GM19455 (cell line): ENCODE data around the gene MAPK13.
"Not testable (repeated sequence)": the region's sequence is repeated elsewhere in the genome, so short reads cannot be mapped to it uniquely, and the experiment has no call there.

Experiments
- ATAC-seq: cut with Tn5 transposase; IDR thresholded peaks from one replicate; pipeline ENCODE4 v1.9.1; 2021; ENCODE audit not compliant: unreplicated experiment

Gene MAPK13

DNA sequence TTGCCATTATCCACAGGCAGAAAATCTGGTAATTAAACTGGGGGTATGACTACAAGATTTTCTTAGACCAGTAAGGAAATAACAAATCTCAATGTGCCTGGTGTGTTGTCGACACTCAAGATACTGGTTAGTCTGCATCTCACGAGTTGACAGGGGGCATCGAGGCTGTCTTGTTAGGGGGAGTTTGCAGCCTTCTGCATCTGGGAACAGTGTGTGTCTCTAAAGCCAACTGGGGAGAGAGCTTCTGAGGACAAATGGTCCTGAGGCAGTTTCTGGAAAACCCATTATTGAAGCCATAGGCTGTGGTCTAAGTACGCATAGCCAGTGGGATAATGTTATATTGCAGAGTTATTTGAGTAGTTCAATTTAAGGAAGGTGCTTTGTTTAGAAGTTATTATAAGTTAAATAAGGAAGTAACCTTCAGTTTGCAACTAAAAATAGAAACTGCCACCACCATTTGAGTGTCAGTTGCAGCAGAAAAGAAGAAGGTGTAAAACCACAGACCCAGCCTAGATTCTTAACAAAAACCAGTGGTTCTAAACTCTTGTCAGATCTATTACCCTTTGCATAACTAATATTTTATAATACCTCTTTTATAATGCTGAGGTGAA, 15.4 kb upstream of the MAPK13 start:
- no peak for ATAC-seq

DNA sequence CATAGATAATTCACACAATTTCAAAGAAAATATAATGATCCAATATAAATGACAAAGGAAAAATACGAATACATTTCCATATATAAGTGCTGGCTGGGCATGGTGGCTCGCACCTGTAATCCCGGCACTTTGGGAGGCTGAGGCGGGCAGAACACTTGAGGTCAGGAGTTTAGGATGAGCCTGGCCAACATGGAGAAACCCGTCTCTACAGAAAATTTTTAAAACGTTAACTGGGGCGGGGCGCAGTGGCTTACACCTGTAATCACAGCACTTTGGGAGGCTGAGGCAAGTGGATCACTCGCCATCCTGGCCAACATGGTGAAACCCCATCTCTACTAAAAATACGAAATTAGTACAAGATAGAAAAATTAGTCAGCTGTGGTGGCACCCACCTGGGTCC, 14.9 kb upstream of the MAPK13 start:
- no peak for ATAC-seq

DNA sequence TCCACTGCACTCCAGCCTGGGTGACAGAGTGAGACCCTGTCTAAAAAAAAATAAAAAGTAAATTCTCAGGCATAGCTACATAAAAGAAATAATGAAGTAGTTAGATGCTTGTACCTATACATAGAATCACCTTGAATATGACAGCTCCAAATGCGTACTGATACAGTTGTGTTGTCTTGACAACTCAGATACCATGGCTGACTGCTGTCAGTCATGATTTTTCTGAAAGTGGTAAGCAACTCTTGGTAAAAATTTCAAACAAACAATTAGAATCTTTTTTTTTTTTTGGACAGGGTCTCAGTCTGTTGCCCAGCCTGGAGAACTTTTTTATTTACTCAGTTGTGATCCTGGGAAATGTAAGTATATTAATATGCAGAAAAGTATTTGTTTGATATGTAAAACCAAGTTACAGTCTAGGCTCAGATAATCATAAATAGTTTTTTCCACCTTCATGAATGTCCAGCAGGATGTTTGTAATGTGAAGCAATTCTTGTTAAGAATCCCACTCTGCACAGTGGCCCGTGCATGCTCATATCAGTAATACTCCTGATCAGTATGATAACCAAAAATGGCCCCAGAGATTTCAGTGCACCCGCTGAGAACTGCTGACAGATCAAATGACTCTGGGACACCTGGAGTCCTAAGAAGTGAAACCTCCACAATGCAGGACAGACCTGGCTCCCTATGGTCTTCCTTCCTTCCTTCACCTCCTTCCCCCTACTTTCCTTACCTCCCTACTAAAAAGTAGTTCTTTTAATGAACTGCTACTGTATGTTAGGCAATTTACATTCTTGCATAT, 14.0 kb upstream of the MAPK13 start:
- no peak for ATAC-seq

DNA sequence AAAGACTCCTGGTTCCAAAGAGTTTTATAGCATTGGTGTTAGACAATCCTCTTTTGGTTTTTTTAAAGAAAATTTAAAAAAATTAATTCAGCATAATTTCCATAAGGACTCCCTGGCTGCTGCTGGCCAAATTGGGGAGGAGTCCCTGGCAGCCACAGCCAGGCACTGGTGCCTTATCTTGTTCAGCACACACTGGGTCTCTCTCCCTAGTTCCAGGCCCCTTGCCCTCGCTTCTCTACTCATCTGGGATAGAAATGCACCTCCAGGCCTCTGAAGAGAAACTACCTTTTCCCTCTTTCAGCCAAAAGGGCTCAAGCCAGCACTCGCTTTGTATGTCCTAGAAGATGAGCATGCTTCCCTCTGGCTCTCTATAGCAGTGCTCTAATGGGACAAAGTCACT, 13.4 kb upstream of the MAPK13 start:
- ATAC-seq: no peak

DNA sequence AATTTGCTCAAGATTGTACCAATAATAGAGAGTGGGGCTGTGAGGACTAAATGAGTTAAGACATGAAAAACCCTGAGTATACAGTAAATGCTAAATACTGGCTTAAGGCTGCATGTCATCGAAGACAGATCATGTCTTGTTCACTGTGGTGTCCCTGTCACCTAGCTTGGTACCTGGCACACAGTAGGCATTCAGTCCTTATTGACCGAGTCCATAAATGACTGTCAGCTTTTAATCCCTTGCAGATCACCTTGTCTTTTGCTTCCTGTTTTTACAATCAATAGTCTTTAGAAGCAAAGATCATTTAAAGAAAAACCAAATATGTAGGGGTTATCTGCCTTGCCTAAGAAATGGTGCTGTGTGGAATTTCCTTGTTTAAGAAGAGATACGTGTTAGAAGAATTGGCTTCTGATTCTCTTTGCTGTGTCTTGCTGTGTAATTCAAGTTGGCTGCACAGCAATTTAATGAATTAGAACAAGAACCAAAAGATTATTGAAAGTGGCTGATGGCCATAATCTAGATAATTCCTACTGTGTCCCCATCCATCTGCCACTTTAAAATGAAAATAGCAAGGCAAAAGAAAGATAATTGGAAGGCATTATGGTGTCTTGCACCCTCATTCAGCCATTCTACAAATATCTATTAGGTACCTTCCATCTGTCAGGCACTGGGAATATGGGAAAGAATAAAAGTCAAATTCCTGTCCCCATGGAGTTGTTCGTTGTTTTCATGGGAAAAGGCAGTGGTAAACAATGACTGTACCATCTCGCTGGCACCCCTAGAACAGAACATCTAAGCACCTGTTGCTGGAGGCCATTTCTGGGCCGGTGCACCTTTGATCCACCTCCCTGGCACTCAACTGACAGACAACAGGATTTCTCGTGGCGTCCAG, 12.4 kb upstream of the MAPK13 start:
- ATAC-seq: no peak

DNA sequence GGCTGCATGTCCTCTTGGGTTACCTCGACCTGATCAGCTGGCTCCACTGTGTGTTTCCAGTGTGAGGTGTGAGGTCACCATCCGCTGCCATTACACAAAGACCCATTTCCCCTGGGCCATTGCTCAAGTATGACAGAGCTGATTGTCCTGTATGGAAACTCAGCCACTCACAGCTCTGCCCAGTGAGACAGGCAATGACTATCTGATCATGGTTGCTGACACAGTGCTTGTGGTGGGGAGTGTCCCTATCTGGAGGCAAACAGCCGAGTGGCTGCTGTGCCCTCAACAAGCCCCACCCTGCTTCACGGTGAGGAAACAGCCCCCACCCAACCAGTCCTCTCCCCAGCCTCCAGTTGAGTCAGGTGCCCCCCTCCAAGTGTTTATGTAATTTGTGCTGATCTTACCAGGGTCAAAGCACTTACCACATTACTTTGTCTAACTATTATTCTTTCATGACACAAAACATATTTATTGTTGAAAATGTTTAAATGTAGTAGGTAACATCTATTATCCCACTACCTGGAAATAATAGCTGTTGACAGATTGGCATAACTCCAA, 11.7 kb upstream of the MAPK13 start:
- no peak for ATAC-seq

GRCh38 chr6:36119209-36119608, 11.1 kb upstream of the MAPK13 start:
- ATAC-seq: no peak

DNA sequence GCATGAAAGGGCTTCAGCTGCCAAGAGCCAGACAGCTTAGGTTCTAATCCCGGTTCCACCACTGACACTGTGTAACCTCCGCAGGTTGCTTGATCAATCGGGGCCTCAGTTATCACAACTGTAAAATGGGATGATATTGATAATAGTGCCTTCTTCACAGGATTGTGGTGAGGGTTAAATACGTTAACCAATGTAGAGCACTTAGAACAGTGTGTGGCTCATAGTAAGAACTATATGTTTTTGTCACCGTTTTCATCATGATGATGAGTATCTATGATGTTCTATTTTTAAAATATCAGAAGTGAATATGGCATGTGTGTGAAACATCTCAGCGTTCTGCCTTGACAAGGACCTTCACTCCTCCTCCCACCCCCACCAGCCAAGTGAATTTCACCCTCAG, 10.3 kb upstream of the MAPK13 start:
- ATAC-seq: no peak

GRCh38 chr6:36120539-36120938, 9.8 kb upstream of the MAPK13 start:
- no peak for ATAC-seq

DNA sequence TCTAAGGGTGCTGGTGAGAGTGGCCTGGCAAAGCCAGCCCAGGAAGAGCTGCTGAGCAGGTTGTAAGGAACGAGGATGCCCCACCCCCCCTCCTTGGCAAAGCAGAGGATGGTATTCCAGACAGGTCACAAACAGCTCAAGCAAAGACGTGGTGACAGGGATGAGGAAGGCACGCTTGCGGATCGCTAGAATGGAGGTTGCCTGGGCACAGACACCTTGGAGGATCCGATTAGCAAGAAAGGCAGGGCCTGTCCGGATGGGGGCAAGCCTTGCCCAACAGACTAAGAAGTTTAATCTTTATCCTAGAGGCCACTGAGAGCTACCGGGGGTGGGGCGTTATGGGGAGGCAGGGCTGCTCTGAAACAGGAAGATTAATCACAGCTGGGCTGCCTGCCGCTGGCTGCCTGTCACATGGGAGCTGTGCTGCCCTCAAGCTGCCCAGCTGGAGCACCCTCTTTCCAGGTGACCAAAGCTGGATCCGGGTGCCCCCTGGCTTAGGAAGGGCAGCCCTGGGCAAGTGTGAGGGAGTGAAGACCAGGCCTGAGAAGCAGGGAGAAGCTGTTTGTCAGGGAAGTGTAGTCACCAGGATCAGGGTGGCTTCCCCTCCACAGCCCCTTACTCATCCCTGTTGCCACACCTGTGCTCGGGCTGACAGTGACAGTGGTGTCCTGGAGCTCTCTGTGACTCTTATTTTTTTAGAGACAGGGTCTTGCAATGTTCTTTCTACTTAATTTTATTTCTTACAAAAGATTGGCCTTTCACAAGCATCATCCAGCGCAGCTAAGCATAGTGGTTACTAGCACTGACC, 9.1 kb upstream of the MAPK13 start:
- ATAC-seq: no peak

GRCh38 chr6:36121787-36122494, 8.4 kb upstream of the MAPK13 start:
- ATAC-seq: no peak

DNA sequence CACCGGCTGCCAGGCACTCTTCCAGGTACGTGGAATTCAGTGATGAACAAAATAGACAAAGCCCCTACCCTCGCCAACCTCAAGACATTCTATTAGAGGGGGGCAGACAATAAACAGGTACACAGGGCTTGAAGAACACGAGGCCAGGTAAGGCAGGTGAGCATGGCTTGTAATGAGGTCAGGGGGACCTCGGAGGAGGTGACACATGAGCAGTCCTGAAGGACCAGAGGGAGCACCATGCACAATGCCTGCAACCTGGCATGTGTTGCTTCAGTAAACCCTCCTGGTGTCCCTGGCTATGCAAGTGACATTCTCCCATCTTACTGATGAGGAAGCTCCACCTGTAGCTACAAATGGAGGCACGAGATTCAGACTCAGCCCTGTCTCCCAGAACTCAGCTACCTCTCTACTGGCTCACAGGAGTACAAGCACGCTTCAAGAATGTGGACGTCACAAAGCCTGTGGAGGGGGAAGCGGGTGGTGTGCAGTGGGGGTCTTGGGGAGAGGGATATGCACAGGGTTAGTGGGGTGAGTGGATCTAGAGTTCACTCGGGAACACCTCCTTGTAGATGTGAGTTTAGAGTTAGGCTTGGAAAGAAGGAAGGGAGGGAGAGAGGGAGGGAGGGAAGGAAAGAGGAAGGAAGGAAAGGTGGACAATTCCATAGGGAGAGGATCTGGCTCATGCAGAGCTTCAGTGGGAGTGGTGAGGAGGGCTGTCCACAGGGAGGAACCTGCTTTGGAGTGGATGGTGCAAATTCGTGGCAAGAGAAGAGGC, 7.6 kb upstream of the MAPK13 start:
- ATAC-seq: no peak

DNA sequence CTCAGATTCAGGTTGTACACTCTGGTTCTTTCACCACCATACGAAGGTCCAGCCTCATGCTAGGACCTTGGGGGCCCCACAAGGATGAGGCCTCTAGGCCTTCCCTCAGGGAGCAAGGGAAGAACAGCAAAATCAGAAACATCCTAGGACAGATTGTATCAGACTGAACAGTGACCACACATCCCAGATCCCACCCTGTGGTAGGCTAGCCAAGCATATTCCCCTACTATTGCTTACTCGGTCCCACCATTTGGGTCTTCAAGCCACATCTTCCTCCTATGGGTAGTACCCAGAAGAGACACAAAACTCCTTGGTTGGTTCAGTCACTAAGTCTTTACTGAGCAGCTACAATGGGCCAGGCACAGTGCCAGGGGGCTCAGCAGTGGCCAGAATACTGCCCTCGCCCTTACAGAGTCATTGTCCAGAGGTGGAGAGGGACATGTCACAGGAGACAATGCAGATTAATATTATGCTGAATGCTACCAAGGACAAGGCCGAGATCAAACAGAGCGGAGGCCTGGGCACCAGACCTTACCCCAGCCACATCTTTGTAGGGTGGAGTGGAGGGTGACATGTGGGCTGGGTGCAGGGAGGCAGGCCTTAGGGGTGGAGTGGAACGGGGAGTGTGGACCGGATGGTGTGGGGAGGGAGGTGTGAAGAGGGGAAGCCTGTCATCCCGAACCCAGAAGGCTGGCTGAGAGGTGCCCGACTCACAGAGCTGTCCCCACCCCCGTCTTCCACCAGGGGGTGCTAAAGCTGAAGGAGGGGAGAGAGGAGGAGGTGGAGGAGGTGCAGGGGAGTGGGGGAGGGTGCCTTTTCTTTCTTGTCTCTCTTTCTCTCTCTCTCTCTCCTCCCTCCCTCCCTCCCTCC, 6.8 kb upstream of the MAPK13 start:
- ATAC-seq: peak; percentile 54

DNA sequence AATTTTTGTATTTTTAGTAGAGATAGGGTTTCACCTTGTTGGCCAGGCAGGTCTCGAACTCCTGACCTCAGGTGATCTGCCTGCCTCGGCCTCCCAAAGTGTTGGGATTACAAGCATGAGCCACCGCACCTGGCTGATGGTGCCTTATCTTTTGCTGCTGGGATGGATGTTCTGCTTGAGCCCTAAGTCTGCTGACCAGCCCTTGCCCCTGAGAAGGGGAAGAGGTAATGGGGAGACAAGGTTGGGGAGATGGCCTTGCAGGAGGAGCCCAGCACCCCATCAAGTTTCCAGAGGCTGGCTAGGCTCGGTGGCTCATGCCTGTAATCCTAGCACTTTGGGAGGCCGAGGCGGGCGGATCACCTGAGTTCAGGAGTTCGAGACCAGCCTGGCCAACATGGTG, 6.0 kb upstream of the MAPK13 start:
- ATAC-seq: not testable (repeated sequence)

DNA sequence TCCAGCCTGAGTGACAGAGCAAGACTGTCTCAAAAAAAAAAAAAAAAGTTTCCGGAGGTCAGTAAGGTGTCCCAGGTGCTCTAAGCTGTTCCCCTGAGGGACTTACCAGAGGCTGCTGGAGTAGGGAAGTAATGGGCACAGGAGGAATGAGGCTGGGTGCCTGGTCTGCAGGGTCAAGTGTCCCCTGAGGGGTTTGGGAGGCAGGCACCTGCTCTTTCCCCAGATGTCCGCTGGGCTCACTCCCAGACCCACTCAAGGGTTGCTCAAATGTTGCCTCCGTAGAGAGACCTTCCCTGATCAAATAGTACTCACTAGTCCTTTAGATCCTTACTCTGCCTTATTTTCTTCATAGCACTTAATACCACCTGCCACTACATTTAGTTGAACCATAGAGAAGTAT, 5.4 kb upstream of the MAPK13 start:
- no peak for ATAC-seq

DNA sequence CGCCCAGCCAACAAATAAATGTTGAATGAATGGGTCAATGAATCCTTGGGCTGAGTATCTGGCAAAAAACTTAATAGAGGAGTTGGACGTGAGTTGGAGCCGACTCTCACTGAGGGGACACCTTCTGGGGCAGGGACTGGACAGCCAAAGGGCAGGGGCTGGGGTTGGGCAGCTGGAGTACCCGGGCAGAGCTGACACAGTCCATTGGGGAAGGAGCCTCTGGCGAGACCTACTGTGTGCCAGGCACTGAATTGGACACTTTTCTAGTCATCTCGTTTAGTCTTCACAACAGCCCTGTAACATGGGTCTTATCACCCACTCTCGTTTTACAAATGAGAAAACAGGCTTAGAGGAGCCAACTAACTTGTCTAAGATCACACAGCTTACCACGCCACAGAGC, 4.7 kb upstream of the MAPK13 start:
- no peak for ATAC-seq

DNA sequence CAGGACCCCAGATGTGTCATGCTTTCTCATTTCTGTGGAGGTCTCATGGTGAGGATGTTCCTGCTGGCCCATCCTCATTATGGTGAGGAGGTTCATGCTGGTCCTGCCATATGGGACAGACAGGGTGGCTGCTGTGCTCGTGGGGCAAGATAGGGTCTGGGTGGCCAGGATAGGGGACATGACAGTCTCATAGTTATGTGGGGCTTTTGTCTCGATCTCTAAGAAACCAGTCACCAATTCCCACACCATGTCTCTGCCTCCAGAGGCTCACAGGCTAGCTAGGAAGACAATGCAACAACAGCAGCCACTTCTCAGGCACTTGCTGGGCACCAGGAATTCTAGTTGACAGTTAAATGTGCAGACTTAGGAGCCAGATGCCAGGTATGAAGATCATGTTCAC, 4.2 kb upstream of the MAPK13 start:
- no peak for ATAC-seq
